Mesendoderm (in vitro differentiated cells): ENCODE results near the gene MIOX.

Experiments
- DNase-seq: peaks from one replicate; pipeline ENCODE4 v3.0.0; 2013
- H2AK5ac ChIP-seq: 2 replicates; pipeline ENCODE4 v1.6.1; 2013; ENCODE audit warnings: low read length, inconsistent platforms
- H2BK120ac ChIP-seq: 2 replicates; pipeline ENCODE4 v1.6.1; 2013; ENCODE audit warnings: low read depth, mild to moderate bottlenecking, low read length, moderate library complexity, mixed read lengths
- H2BK15ac ChIP-seq: replicated peaks from 2 replicates; pipeline ENCODE4 v1.6.1; 2013; ENCODE audit warnings: low read depth, mild to moderate bottlenecking, moderate library complexity
- H2BK5ac ChIP-seq: 2 replicates; pipeline ENCODE4 v1.6.1; 2013; ENCODE audit warnings: low read length, inconsistent platforms
- H3K18ac ChIP-seq: 2 replicates; pipeline ENCODE4 v1.6.1; 2013; ENCODE audit warnings: mild to moderate bottlenecking, low read length, mixed read lengths
- H3K23ac ChIP-seq: one replicate; pipeline ENCODE4 v1.6.1; 2013; ENCODE audit warnings: low read length
- H3K27ac ChIP-seq: 2 replicates; pipeline ENCODE4 v1.5.1; 2013; ENCODE audit warnings: low read depth, mild to moderate bottlenecking, inconsistent platforms, low read length, moderate library complexity
- H3K27me3 ChIP-seq: 2 replicates; pipeline ENCODE4 v1.6.1; 2013; ENCODE audit warnings: low read length, control low read depth, mild to moderate bottlenecking, inconsistent platforms; ENCODE audit not compliant: insufficient read depth, poor library complexity
- H3K36me3 ChIP-seq: 2 replicates; pipeline ENCODE4 v1.6.1; 2013; ENCODE audit warnings: low read length, inconsistent platforms; ENCODE audit not compliant: control insufficient read depth, insufficient read depth
- H3K4ac ChIP-seq: one replicate; pipeline ENCODE4 v1.6.1; 2013; ENCODE audit warnings: low read depth, mild to moderate bottlenecking, low read length, moderate library complexity
- H3K4me1 ChIP-seq: 2 replicates; pipeline ENCODE4 v1.6.1; 2013; ENCODE audit warnings: low read depth, low read length, inconsistent platforms; ENCODE audit not compliant: control insufficient read depth
- H3K4me2 ChIP-seq: 2 replicates; pipeline ENCODE4 v1.6.1; 2013; ENCODE audit warnings: low read length
- H3K4me3 ChIP-seq: 2 replicates; pipeline ENCODE4 v1.5.1; 2013; ENCODE audit warnings: mild to moderate bottlenecking, low read length
- H3K56ac ChIP-seq: one replicate; pipeline ENCODE4 v1.6.1; 2013; ENCODE audit warnings: low read length
- H3K79me1 ChIP-seq: 2 replicates; pipeline ENCODE4 v1.6.1; 2013; ENCODE audit warnings: low read length, inconsistent platforms
- H3K79me2 ChIP-seq: 2 replicates; pipeline ENCODE4 v1.6.1; 2013; ENCODE audit warnings: mild to moderate bottlenecking, low read length; ENCODE audit not compliant: control insufficient read depth, insufficient read depth
- H3K9ac ChIP-seq: 2 replicates; pipeline ENCODE4 v1.6.1; 2013; ENCODE audit warnings: low read length, inconsistent platforms
- H4K5ac ChIP-seq: one replicate; pipeline ENCODE4 v1.6.1; 2013; ENCODE audit warnings: low read length
- H4K8ac ChIP-seq: one replicate; pipeline ENCODE4 v1.6.1; 2013; ENCODE audit warnings: low read depth, mild to moderate bottlenecking, control low read depth, low read length, moderate library complexity
- WGBS: extraction: QIAGEN DNeasy Blood & Tissue Kit; methylation state at CpG from one replicate; pipeline ENCODE4 v1.1.7; 2013; ENCODE audit warnings: low lambda C conversion rate, missing lambda C conversion rate; ENCODE audit not compliant: insufficient coverage; ENCODE audit errors: extremely low coverage; 5-methylcytosine and 5-hydroxymethylcytosine counted together

Gene MIOX

DNA sequence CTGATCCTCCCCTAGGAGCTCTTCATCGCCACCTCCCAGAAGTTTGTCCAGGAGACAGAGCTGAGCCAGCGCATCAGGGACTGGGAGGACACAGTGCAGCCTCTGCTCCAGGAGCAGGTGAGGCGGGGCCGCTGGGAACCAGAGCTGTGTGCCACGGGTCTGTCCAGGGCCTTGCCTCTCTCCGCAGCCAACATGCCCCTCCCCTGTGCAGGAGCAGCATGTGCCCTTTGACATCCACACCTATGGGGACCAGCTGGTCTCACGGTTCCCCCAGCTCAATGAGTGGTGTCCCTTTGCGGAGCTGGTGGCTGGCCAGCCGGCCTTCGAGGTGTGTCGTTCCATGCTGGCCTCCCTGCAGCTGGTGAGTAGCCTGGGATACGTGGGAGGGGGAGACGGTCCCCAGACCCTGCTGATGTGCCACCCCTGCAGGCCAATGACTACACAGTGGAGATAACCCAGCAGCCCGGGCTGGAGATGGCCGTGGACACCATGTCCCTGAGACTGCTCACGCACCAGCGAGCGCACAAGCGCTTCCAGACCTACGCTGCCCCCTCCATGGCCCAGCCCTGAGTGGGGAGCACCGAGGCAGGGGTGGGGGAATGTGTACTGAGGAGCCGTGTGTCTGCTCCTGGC lies 36.3 kb downstream of the MIOX start:
- Histone ChIP-seq H2AK5ac (no peak overlapping the region), H3K4me1 (peaks cover 2% of the 10 kb centered on the region), H3K4ac (no peak overlapping the region), H3K9ac (no peak overlapping the region), H2BK15ac (no peak overlapping the region), H4K5ac (no peak overlapping the region), H3K56ac (no peak overlapping the region), H3K4me3 (no peak overlapping the region), H3K79me1 (no peaks in the 10 kb centered on the region), H3K4me2 (no peak overlapping the region), H3K27ac (no peak overlapping the region), H4K8ac (no peak overlapping the region), H3K23ac (no peak overlapping the region), H2BK120ac (no peak overlapping the region), H3K79me2 (no peaks in the 10 kb centered on the region), H3K27me3 (no peaks in the 10 kb centered on the region), H3K36me3 (peaks cover 3% of the 10 kb centered on the region), H3K18ac (no peak overlapping the region), H2BK5ac (no peak overlapping the region)
- no CpG with 5 or more reads among the region's 22 CpGs for WGBS
- no peak for DNase-seq

DNA sequence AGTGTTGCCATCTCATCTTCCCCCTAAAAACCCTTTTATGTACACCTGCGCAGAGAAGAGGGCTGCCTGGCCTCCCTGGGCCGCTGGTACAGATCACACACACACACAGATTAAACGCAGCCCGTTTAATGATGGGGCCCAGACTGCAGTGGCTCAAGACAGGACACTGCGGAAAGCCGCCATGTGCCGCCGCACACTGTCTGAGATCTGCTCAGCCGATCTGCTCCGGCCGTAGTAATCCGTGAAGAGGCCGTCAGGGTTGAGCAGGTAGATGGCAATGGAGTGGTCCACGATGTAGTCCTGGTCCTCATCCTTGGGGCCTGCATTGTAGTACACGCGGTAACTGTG lies 36.8 kb downstream of the MIOX start:
- Histone ChIP-seq H2BK15ac (no peak overlapping the region), H3K27me3 (no peaks in the 10 kb centered on the region), H2BK120ac (no peak overlapping the region), H3K79me1 (no peaks in the 10 kb centered on the region), H3K9ac (no peak overlapping the region), H2BK5ac (no peak overlapping the region), H3K4me1 (peaks cover 2% of the 10 kb centered on the region), H3K4me3 (no peak overlapping the region), H3K27ac (no peak overlapping the region), H3K23ac (no peak overlapping the region), H3K79me2 (no peaks in the 10 kb centered on the region), H3K18ac (no peak overlapping the region), H4K5ac (no peak overlapping the region), H2AK5ac (no peak overlapping the region), H3K4me2 (no peak overlapping the region), H3K36me3 (peaks cover 3% of the 10 kb centered on the region), H3K56ac (no peak overlapping the region), H4K8ac (no peak overlapping the region), H3K4ac (no peak overlapping the region)
- no peak for DNase-seq
- WGBS = no CpG with 5 or more reads among the region's 16 CpGs

DNA sequence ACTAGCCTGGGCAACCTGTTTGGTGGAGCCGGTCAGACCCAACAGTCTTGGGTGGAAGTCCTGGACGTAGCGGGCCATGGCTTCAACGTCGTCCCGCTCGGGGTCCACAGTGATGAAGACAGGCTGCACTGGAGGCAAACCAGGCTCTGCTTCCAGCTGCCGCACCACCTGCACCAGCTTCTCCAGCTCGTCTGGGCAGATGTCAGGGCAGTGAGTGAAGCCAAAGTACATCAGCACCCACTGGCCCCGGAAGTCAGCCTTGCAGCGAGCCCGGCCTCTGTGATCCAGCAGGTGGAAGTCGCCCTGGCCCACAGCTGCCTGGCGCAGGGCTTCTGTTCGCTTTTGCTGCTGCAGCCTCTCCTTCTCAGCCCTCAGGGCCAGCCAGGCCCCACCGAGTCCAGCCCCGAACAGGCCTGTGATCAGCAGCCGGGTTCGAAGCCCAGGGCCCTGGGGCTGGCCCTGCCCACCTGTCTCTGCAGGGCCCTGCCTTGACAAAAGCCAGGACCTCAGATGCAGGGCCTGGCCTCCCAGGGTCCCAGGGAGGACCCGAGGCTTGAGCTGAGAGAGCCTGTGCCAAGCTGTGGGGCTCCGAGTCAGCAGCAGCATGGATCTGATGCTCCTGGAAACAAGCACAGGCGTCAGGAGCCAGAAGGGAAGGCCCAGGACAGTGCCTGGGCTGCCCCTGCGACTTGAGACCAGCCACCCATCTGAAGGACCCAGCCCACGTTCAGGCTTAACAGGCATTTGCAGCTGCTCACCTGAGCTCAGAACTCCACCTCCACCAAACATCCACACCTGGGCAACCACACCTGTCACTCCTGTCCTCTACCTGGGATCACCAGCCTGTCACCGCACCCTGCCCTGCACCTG lies 37.4 kb downstream of the MIOX start:
- H4K8ac ChIP-seq = no peak overlapping the region
- H3K56ac ChIP-seq = peak overlapping the region; percentile 96
- no peak overlapping the region for H3K4me3 ChIP-seq
- no peak overlapping the region for H2BK5ac ChIP-seq
- WGBS = no CpG with 5 or more reads among the region's 25 CpGs
- H3K23ac ChIP-seq = no peak overlapping the region
- H3K79me1 ChIP-seq = no peaks in the 10 kb centered on the region
- peak overlapping the region; percentile 74 for H3K4me2 ChIP-seq
- no peak overlapping the region for H3K18ac ChIP-seq
- H3K9ac ChIP-seq = peak overlapping the region; percentile 98
- H2AK5ac ChIP-seq = no peak overlapping the region
- H3K4me1 ChIP-seq = peaks cover 2% of the 10 kb centered on the region
- no peak overlapping the region for H2BK15ac ChIP-seq
- H3K27me3 ChIP-seq = peaks cover 4% of the 10 kb centered on the region
- no peak overlapping the region for H3K27ac ChIP-seq
- H3K36me3 ChIP-seq = peaks cover 1% of the 10 kb centered on the region
- no peaks in the 10 kb centered on the region for H3K79me2 ChIP-seq
- H4K5ac ChIP-seq = no peak overlapping the region
- DNase-seq = no peak
- no peak overlapping the region for H3K4ac ChIP-seq
- H2BK120ac ChIP-seq = no peak overlapping the region

GRCh38 chr22:50524676-50525103 lies 38.0 kb downstream of the MIOX start:
- H3K4me2 ChIP-seq = peak overlapping the region; percentile 74
- no peak overlapping the region for H2BK120ac ChIP-seq
- H3K4ac ChIP-seq = no peak overlapping the region
- no peak overlapping the region for H2BK15ac ChIP-seq
- no peaks in the 10 kb centered on the region for H3K36me3 ChIP-seq
- H3K18ac ChIP-seq = peak overlapping the region; percentile 11
- H2AK5ac ChIP-seq = no peak overlapping the region
- peaks cover 9% of the 10 kb centered on the region for H3K27me3 ChIP-seq
- peak overlapping the region; percentile 98 for H3K9ac ChIP-seq
- peak overlapping the region; percentile 96 for H3K56ac ChIP-seq
- no peak overlapping the region for H2BK5ac ChIP-seq
- H3K79me2 ChIP-seq = no peaks in the 10 kb centered on the region
- H4K8ac ChIP-seq = no peak overlapping the region
- peak overlapping the region; percentile 85 for H3K4me3 ChIP-seq
- no peak overlapping the region for H3K23ac ChIP-seq
- WGBS = no CpG with 5 or more reads among the region's 19 CpGs
- DNase-seq = no peak
- H3K27ac ChIP-seq = no peak overlapping the region
- H4K5ac ChIP-seq = no peak overlapping the region
- H3K79me1 ChIP-seq = no peaks in the 10 kb centered on the region
- peaks cover 2% of the 10 kb centered on the region for H3K4me1 ChIP-seq

- peak within 1 kb of the TSS; percentile 57 for H3K4ac ChIP-seq
- H3K4me3 ChIP-seq = peak within 1 kb of the TSS; percentile 85
- H3K4me1 ChIP-seq = peaks cover 2% of the 10 kb centered on the region
- peak within 1 kb of the TSS; percentile 98 for H3K9ac ChIP-seq
- H3K23ac ChIP-seq = no peak within 1 kb of the TSS
- peak within 1 kb of the TSS; percentile 44 for H3K18ac ChIP-seq
- H3K79me2 ChIP-seq = no peaks in the 10 kb centered on the region
- no peak within 1 kb of the TSS for H2AK5ac ChIP-seq
- H2BK120ac ChIP-seq = no peak within 1 kb of the TSS
- H3K56ac ChIP-seq = peak within 1 kb of the TSS; percentile 96
- peak within 1 kb of the TSS; percentile 65 for H2BK5ac ChIP-seq
- H3K4me2 ChIP-seq = peak within 1 kb of the TSS; percentile 74
- no peaks in the 10 kb centered on the region for H3K36me3 ChIP-seq
- H3K27ac ChIP-seq = peak within 1 kb of the TSS; percentile 81
- H4K8ac ChIP-seq = no peak within 1 kb of the TSS
- H3K79me1 ChIP-seq = no peaks in the 10 kb centered on the region
- WGBS = no CpG with 5 or more reads among the region's 84 CpGs
- H4K5ac ChIP-seq = no peak within 1 kb of the TSS
- H2BK15ac ChIP-seq = no peak within 1 kb of the TSS
- DNase-seq = peak; percentile 98
- H3K27me3 ChIP-seq = peaks cover 14% of the 10 kb centered on the region
Measured at GRCh38 chr22:50525104-50525857, 38.6 kb downstream of the MIOX start, which contains the start of gene SCO2. SCO2 (minus strand) TSS chr22:50525598; CDS start chr22:50524411, 1,187 bp downstream.
